Measurements from ENCODE around the gene FREM3. TPM values are rescaled to one million over a fixed set of nuclear protein-coding genes. Genes with fewer than 3 reads are reported as not detected.

FREM3 gene
- total RNA-seq, 1 experiment from 2014 or later: not detected

DNA sequence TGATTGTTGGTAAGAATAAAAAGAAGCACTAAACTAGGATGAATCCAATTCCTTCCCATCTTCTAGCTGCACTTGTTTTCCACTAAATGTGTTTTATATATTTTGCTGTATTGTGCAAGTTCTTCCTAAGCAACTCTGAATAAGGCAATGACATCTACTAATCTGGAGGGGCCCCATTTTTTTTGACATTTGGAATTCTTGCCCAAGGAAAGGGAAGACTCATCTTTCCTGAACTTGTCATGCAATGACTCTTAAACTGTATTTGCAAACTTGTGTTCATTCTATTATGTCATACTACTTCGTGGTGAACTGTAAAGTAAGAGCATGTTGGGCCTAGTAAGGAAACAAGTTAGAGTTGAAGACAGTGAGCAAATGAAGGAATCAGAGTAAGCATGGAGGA is 45.9 kb downstream of the FREM3 start:
- H2AFZ ChIP-seq (ENCODE audit: low read length): no peak overlapping the region
- no peaks in the 10 kb centered on the region for H4K20me1 ChIP-seq (ENCODE audit: insufficient read depth, low read depth, low read length)
- H3K27ac ChIP-seq (ENCODE audit: low read length): no peak overlapping the region
- no peaks in the 10 kb centered on the region for H3K27me3 ChIP-seq (ENCODE audit: low read length)
- H3K9ac ChIP-seq (ENCODE audit: low read length): no peak overlapping the region
- no peaks in the 10 kb centered on the region for H3K36me3 ChIP-seq (ENCODE audit: insufficient read depth, low read length)
- DNase-seq: no peak
- H3K4me1 ChIP-seq (ENCODE audit: low read length): no peaks in the 10 kb centered on the region
- H3K9me3 ChIP-seq (ENCODE audit: low read length): no peaks in the 10 kb centered on the region
- no peaks in the 10 kb centered on the region for H3K79me2 ChIP-seq (ENCODE audit: low read length)
- H3K9me2 ChIP-seq (replicated peaks; ENCODE audit: insufficient read depth, low read length): no peaks in the 10 kb centered on the region
- no peak overlapping the region for H3K4me3 ChIP-seq (ENCODE audit: low read length)
- no peak overlapping the region for H3K4me2 ChIP-seq (ENCODE audit: low read depth, low read length, poor library complexity, severe bottlenecking)

DNA sequence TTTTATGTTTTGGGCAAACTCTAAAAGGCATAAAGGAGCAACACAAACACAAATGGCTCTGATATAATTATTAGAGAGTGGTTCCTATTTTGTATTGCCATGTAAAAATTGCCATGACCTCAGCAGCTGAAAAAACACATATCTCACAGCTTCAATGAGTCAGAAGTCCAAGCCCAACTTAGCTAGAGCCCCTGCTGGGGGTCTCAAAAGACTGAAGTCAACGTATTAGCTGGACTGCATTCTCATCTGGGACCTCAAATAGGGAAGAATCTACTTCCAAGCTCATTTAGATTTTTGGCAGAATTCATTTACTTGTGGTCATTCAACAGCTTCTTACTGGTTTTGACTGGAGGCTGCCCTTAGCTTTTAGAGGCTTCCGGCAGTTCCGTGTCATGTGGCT is 47.4 kb downstream of the FREM3 start:
- Histone ChIP-seq H3K9me3 (ENCODE audit: low read length) (no peaks in the 10 kb centered on the region), H3K4me3 (ENCODE audit: low read length) (no peak overlapping the region), H4K20me1 (ENCODE audit: insufficient read depth, low read depth, low read length) (no peaks in the 10 kb centered on the region), H3K4me2 (ENCODE audit: low read depth, low read length, poor library complexity, severe bottlenecking) (no peak overlapping the region), H2AFZ (ENCODE audit: low read length) (no peak overlapping the region), H3K79me2 (ENCODE audit: low read length) (no peaks in the 10 kb centered on the region), H3K36me3 (ENCODE audit: insufficient read depth, low read length) (no peaks in the 10 kb centered on the region), H3K9ac (ENCODE audit: low read length) (no peak overlapping the region), H3K4me1 (ENCODE audit: low read length) (no peaks in the 10 kb centered on the region), H3K27me3 (ENCODE audit: low read length) (no peaks in the 10 kb centered on the region), H3K27ac (ENCODE audit: low read length) (no peak overlapping the region), H3K9me2 (replicated peaks; ENCODE audit: insufficient read depth, low read length) (no peaks in the 10 kb centered on the region)
- DNase-seq: no peak

DNA sequence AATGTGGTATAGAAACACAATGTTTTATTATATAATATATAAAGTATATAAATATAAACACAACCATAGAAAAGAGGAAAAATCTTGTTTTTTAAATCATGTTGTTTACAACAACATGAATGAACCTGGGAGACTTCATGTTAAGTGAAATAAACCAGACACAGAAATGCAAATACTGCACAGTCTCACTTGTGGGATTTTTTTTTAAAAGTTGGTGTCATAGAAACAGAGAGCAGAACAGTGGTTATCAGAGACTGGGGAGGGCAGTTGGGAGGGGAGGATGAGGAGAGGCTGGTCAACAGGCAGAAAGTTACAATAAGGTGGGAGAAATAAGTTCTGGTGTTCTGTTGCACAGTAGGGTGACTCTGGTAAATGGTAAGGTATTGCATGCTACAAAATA is 57.1 kb downstream of the FREM3 start:
- H4K20me1 ChIP-seq (ENCODE audit: insufficient read depth, low read depth, low read length): no peaks in the 10 kb centered on the region
- no peaks in the 10 kb centered on the region for H3K79me2 ChIP-seq (ENCODE audit: low read length)
- H3K36me3 ChIP-seq (ENCODE audit: insufficient read depth, low read length): no peaks in the 10 kb centered on the region
- no peak overlapping the region for H3K9ac ChIP-seq (ENCODE audit: low read length)
- no peaks in the 10 kb centered on the region for H3K27me3 ChIP-seq (ENCODE audit: low read length)
- H3K4me1 ChIP-seq (ENCODE audit: low read length): no peaks in the 10 kb centered on the region
- no peaks in the 10 kb centered on the region for H3K9me2 ChIP-seq (replicated peaks; ENCODE audit: insufficient read depth, low read length)
- H3K4me2 ChIP-seq (ENCODE audit: low read depth, low read length, poor library complexity, severe bottlenecking): no peak overlapping the region
- H3K4me3 ChIP-seq (ENCODE audit: low read length): no peak overlapping the region
- H2AFZ ChIP-seq (ENCODE audit: low read length): no peak overlapping the region
- no peak overlapping the region for H3K27ac ChIP-seq (ENCODE audit: low read length)
- H3K9me3 ChIP-seq (ENCODE audit: low read length): no peaks in the 10 kb centered on the region; the same call in 1 of the 2 replicates
- no peak for DNase-seq

DNA sequence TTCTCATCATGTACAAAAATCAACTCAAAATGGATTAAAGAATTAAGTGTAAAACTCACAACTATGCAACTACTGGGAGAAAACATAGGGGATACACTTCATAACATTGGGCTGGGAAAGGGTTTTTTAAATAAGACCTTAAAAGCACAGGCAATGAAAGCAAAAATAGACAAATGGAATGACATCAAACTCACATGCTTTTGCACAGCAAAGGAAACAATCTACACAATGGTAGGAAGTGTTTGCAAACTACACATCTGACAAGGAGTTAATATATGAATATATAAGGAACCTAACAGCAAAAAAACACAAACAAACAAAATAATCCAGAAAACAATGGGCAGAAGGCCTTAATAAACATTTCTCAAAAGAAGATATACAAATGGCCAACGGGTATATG is 57.9 kb downstream of the FREM3 start:
- Histone ChIP-seq H3K4me2 (ENCODE audit: low read depth, low read length, poor library complexity, severe bottlenecking) (no peak overlapping the region), H3K9ac (ENCODE audit: low read length) (no peak overlapping the region), H3K27me3 (ENCODE audit: low read length) (no peaks in the 10 kb centered on the region), H3K9me2 (replicated peaks; ENCODE audit: insufficient read depth, low read length) (no peaks in the 10 kb centered on the region), H3K4me3 (ENCODE audit: low read length) (no peak overlapping the region), H3K27ac (ENCODE audit: low read length) (no peak overlapping the region), H3K79me2 (ENCODE audit: low read length) (no peaks in the 10 kb centered on the region), H3K9me3 (ENCODE audit: low read length) (no peaks in the 10 kb centered on the region; the same call in 1 of the 2 replicates), H3K4me1 (ENCODE audit: low read length) (no peaks in the 10 kb centered on the region), H4K20me1 (ENCODE audit: insufficient read depth, low read depth, low read length) (no peaks in the 10 kb centered on the region), H3K36me3 (ENCODE audit: insufficient read depth, low read length) (no peaks in the 10 kb centered on the region), H2AFZ (ENCODE audit: low read length) (no peak overlapping the region)
- DNase-seq: no peak

DNA sequence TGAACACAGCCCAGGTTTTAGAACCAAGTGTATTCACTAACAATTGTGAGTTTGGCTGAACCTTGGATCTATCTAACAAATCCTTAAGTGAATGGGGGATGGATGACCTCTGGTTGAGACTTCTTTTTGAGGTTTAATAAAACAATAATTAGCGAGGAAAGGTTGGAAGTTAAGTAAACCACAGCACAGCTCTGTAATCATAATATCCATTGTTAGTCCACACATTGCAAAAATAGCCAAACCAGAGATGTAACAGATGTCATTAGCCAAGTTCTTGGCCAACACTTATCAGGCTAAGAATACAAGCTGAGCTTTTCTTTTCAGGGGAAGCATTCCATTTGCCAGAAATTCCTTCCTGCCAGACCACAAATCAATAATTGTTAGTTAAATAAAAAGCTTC is 59.1 kb downstream of the FREM3 start:
- Histone ChIP-seq H3K9me2 (replicated peaks; ENCODE audit: insufficient read depth, low read length) (no peaks in the 10 kb centered on the region), H3K27ac (ENCODE audit: low read length) (no peak overlapping the region), H3K27me3 (ENCODE audit: low read length) (no peaks in the 10 kb centered on the region), H3K9me3 (ENCODE audit: low read length) (no peaks in the 10 kb centered on the region; the same call in 1 of the 2 replicates), H3K9ac (ENCODE audit: low read length) (no peak overlapping the region), H3K4me2 (ENCODE audit: low read depth, low read length, poor library complexity, severe bottlenecking) (no peak overlapping the region), H3K36me3 (ENCODE audit: insufficient read depth, low read length) (no peaks in the 10 kb centered on the region), H3K4me3 (ENCODE audit: low read length) (no peak overlapping the region), H3K4me1 (ENCODE audit: low read length) (no peaks in the 10 kb centered on the region), H4K20me1 (ENCODE audit: insufficient read depth, low read depth, low read length) (no peaks in the 10 kb centered on the region), H3K79me2 (ENCODE audit: low read length) (no peaks in the 10 kb centered on the region), H2AFZ (ENCODE audit: low read length) (no peak overlapping the region)
- no peak for DNase-seq

DNA sequence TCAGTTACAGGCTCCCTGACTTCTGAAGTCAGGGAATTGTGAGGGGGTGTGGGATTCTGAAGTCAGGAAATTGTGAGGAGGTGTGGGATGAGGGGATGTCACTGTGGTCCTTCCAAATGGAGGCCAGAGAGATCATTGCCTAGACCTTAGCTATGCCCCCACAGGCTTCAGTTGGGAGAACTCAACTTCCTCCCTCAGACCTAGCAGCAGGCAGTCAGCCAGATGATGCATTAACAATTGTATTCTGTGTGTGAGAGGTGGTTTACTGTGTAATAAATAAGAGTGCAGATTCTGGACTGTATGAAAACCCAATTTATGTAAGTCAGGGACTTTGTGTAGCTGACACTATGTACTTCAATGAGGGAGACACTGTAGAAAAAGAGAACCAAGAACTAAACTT is 65.7 kb downstream of the FREM3 start:
- H3K4me2 ChIP-seq (ENCODE audit: low read depth, low read length, poor library complexity, severe bottlenecking): no peak overlapping the region
- no peaks in the 10 kb centered on the region for H3K36me3 ChIP-seq (ENCODE audit: insufficient read depth, low read length)
- H3K79me2 ChIP-seq (ENCODE audit: low read length): no peaks in the 10 kb centered on the region
- H3K9ac ChIP-seq (ENCODE audit: low read length): no peak overlapping the region
- H3K4me1 ChIP-seq (ENCODE audit: low read length): no peaks in the 10 kb centered on the region
- H4K20me1 ChIP-seq (ENCODE audit: insufficient read depth, low read depth, low read length): peaks cover 4% of the 10 kb centered on the region; the same call in 1 of the 2 replicates
- H3K27ac ChIP-seq (ENCODE audit: low read length): no peak overlapping the region
- no peaks in the 10 kb centered on the region; the same call in 1 of the 2 replicates for H3K27me3 ChIP-seq (ENCODE audit: low read length)
- no peaks in the 10 kb centered on the region for H3K9me2 ChIP-seq (replicated peaks; ENCODE audit: insufficient read depth, low read length)
- H2AFZ ChIP-seq (ENCODE audit: low read length): no peak overlapping the region
- DNase-seq: no peak
- no peak overlapping the region for H3K4me3 ChIP-seq (ENCODE audit: low read length)
- H3K9me3 ChIP-seq (ENCODE audit: low read length): no peaks in the 10 kb centered on the region

DNA sequence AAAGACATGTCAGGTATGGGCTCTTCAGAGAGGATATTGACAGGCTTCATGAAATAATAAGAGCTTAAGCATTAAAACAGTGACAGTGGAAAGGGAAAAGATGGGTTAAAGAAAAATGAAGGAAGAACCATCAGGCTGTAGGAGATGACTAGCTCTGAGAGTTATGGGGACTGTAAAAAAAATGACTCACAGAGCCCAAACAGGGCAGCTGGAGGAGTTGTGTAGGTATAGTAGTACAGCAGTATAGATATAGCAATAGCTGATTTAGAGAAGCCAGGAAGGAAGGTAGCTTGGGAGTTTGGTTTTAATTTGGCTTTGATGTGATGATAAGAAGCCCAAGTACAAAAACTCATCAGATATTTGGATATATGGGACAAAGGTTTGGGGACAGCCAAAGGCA is 66.6 kb downstream of the FREM3 start:
- no peak for DNase-seq
- no peak overlapping the region for H3K27ac ChIP-seq (ENCODE audit: low read length)
- no peaks in the 10 kb centered on the region; the same call in 1 of the 2 replicates for H3K27me3 ChIP-seq (ENCODE audit: low read length)
- no peaks in the 10 kb centered on the region for H3K9me2 ChIP-seq (replicated peaks; ENCODE audit: insufficient read depth, low read length)
- no peak overlapping the region for H3K4me3 ChIP-seq (ENCODE audit: low read length)
- H3K4me1 ChIP-seq (ENCODE audit: low read length): no peaks in the 10 kb centered on the region
- no peak overlapping the region for H3K9ac ChIP-seq (ENCODE audit: low read length)
- no peaks in the 10 kb centered on the region for H3K79me2 ChIP-seq (ENCODE audit: low read length)
- no peaks in the 10 kb centered on the region for H3K9me3 ChIP-seq (ENCODE audit: low read length)
- no peaks in the 10 kb centered on the region for H3K36me3 ChIP-seq (ENCODE audit: insufficient read depth, low read length)
- H2AFZ ChIP-seq (ENCODE audit: low read length): no peak overlapping the region
- peaks cover 4% of the 10 kb centered on the region; the same call in 1 of the 2 replicates for H4K20me1 ChIP-seq (ENCODE audit: insufficient read depth, low read depth, low read length)
- no peak overlapping the region for H3K4me2 ChIP-seq (ENCODE audit: low read depth, low read length, poor library complexity, severe bottlenecking)

DNA sequence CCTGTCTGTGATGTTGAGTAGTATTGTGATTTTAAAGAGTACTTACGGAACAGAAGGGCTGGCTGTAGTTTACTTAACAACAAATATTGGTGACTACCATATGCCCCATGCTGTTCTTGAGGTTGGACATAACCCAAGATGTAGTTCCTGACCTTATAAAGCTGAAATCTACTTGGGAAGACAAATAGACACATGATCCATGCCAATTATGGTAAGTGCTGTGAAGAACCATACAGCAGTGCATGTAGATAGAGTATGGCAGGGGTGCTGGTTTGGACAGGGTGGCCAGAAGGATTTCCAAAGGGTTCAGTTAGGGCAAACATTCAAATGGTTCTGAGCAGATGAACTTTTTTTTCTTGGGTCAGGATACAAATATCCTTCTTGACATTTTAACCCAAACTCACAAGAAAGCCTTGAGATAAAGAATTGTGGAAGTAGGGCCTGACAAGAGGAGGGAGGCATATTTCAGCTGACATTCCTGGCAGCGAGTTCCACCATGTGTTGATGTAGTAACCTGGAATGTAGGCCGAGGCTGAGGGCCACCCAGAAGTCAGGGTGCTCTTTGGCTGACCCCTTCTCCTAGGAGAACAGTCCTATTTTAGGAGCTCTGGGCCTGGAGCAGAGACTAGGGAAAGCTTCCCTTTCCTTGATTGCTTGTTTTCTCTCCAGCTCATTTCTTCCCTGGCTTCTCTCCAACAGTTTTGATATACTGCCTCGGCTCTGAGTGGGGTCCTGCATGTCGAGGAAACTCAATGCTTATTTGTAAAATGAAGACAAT is 74.2 kb downstream of the FREM3 start:
- Histone ChIP-seq H4K20me1 (ENCODE audit: insufficient read depth, low read depth, low read length) (0 out of 2 replicates have a peak, but pooled peaks cover 3% of the 10 kb centered on the region), H3K27ac (ENCODE audit: low read length) (no peak overlapping the region), H3K4me2 (ENCODE audit: low read depth, low read length, poor library complexity, severe bottlenecking) (no peak overlapping the region), H3K27me3 (ENCODE audit: low read length) (no peaks in the 10 kb centered on the region; the same call in 1 of the 2 replicates), H2AFZ (ENCODE audit: low read length) (no peak overlapping the region), H3K9me3 (ENCODE audit: low read length) (no peaks in the 10 kb centered on the region), H3K9ac (ENCODE audit: low read length) (no peak overlapping the region), H3K4me3 (ENCODE audit: low read length) (no peak overlapping the region), H3K4me1 (ENCODE audit: low read length) (peaks cover 3% of the 10 kb centered on the region; the same call in 1 of the 2 replicates), H3K9me2 (replicated peaks; ENCODE audit: insufficient read depth, low read length) (no peaks in the 10 kb centered on the region), H3K36me3 (ENCODE audit: insufficient read depth, low read length) (no peaks in the 10 kb centered on the region), H3K79me2 (ENCODE audit: low read length) (no peaks in the 10 kb centered on the region)
- no peak for DNase-seq
